Measurements from ENCODE around the gene RTN4R.
A peak's percentile ranks its signal among the peaks of the same experiment; 100 is the strongest.

The RTN4R gene

GRCh38 chr22:20238901-20239675, 29.0 kb downstream of the RTN4R start (continued):
- peak; percentile 70 for TF ChIP-seq ZNF600 (tag by site-specific recombination; IDR thresholded peaks at IDR 0.05)
- TF ChIP-seq ZBTB20 (tag by site-specific recombination; IDR thresholded peaks at IDR 0.05) = peak; percentile 98
- no peak for TF ChIP-seq ZNF747 (tag by site-specific recombination; IDR thresholded peaks at IDR 0.05)
- peak; percentile 26; the same call in 1 of the 2 replicates for TF ChIP-seq ZNF423 (tag by site-specific recombination; IDR thresholded peaks at IDR 0.05)
- 0 out of 2 replicates have a peak, but pooled peaks have one; percentile 31 for TF ChIP-seq ZEB2 (tag by site-specific recombination; IDR thresholded peaks at IDR 0.05)
- 0 out of 2 replicates have a peak, but pooled peaks have one; percentile 3 for TF ChIP-seq OSR2 (tag by site-specific recombination; IDR thresholded peaks at IDR 0.05)
- no peak for TF ChIP-seq ZNF488 (tag by site-specific recombination; IDR thresholded peaks at IDR 0.05)
- peak; percentile 92 for TF ChIP-seq PRDM10 (tag by site-specific recombination; IDR thresholded peaks at IDR 0.05)
- TF ChIP-seq ZNF362 (tag by site-specific recombination; IDR thresholded peaks at IDR 0.05) = no peak
- peak; percentile 87; the same call in 1 of the 2 replicates for TF ChIP-seq SCRT1 (tag by site-specific recombination; IDR thresholded peaks at IDR 0.05; ENCODE audit: borderline replicate concordance)
- TF ChIP-seq ZBTB21 (tag by site-specific recombination; IDR thresholded peaks at IDR 0.05) = no peak
- no peak for TF ChIP-seq ZNF654 (tag by site-specific recombination; IDR thresholded peaks at IDR 0.05; ENCODE audit: low read depth)
- peak; percentile 36 for TF ChIP-seq SP2 (tag by site-specific recombination; IDR thresholded peaks at IDR 0.05)
- no peak for TF ChIP-seq HOXC10 (CRISPR knock-in tag; IDR thresholded peaks at IDR 0.05)
- 0 out of 2 replicates have a peak, but pooled peaks have one; percentile 16 for TF ChIP-seq KLF16 (tag by site-specific recombination; IDR thresholded peaks at IDR 0.05)
- peak; percentile 76; the same call in 1 of the 2 replicates for TF ChIP-seq KLF17 (tag by site-specific recombination; IDR thresholded peaks at IDR 0.05)
- TF ChIP-seq SCRT2 (tag by site-specific recombination; IDR thresholded peaks at IDR 0.05) = peak; percentile 98
- TF ChIP-seq ZIC2 (tag by site-specific recombination; IDR thresholded peaks at IDR 0.05) = peak; percentile 90
- TF ChIP-seq GLIS1 (tag by site-specific recombination; IDR thresholded peaks at IDR 0.05) = peak; percentile 69
- TF ChIP-seq ZFP3 (tag by site-specific recombination; IDR thresholded peaks at IDR 0.05; ENCODE audit: low read depth) = no peak
- TF ChIP-seq EGR2 (tag by site-specific recombination; IDR thresholded peaks at IDR 0.05; ENCODE audit: low read depth) = peak; percentile 95
- peak; percentile 69; the same call in 1 of the 2 replicates for TF ChIP-seq ZNF692 (tag by site-specific recombination; IDR thresholded peaks at IDR 0.05)
- TF ChIP-seq ZBTB17 (tag by site-specific recombination; IDR thresholded peaks at IDR 0.05) = peak; percentile 53

Data from HEK293 (cell line).